ENCODE data around the gene FA2H. TPM values are rescaled to one million over a fixed set of nuclear protein-coding genes. Genes with fewer than 3 reads are reported as not detected.

The FA2H gene
- total and polyA plus RNA-seq, 2 of the 13 experiments (the other 11 are each of a cell fraction or from before 2014, with no cell fraction given), result 0.20 TPM; not detected in 1

GRCh38 chr16:74700116-74700437, 74.5 kb downstream of the FA2H start:
- ChIA-PET CTCF (ENCODE audit: low intra/inter-chr PET ratio, low total read pairs) (no interaction called here), POLR2A (interaction anchor here (1.3 to 3.5 kb wide), 6 partner anchors 9 to 285 kb away, joined by 3 to 22 read pairs (median 4); partner anchors contain the start of genes RFWD3 and WDR59)
- WGBS (ENCODE audit: low lambda C conversion rate), result 3% methylated on average over 13 of the region's 16 CpGs
- Histone ChIP-seq H3K4me3 (replicated peaks in 1 of 3; ENCODE audit: insufficient read depth in 1 of 3, low read depth in 2 of 3, low read length in 3 of 3) (peak overlapping the region; percentile 78 to 86 (median 86)), H3K4me2 (ENCODE audit: low read depth, low read length) (peak overlapping the region; percentile 83), H3K27me3 (ENCODE audit: control insufficient read depth in 1 of 2, insufficient read depth in 2 of 2, low read length in 2 of 2) (peaks cover 0 to 1% of the 10 kb centered on the region in 2 experiments; a peak in 1 of 5 replicates), H3K27ac (ENCODE audit: extremely low read length, insufficient read depth, low read length) (peak overlapping the region; percentile 53), H2AFZ (ENCODE audit: low read length) (peak overlapping the region; percentile 97), H3K4me1 (ENCODE audit: insufficient read depth, low read length) (peaks cover 37% of the 10 kb centered on the region), H3K36me3 (replicated peaks in 1 of 2; ENCODE audit: control insufficient read depth in 1 of 2, insufficient read depth in 2 of 2, low read length in 2 of 2) (peaks cover 0 to 3% of the 10 kb centered on the region in 2 experiments; a peak in 2 of 5 replicates), H3K79me2 (ENCODE audit: insufficient read depth, low read length) (no peaks in the 10 kb centered on the region), H4K20me1 (ENCODE audit: insufficient read depth, low read length) (no peaks in the 10 kb centered on the region), H3K9me3 (ENCODE audit: low read length) (no peaks in the 10 kb centered on the region), H3K9ac (ENCODE audit: insufficient read depth, low read depth, low read length) (peak overlapping the region; percentile 74)
- intact Hi-C loops (cut with micrococcal nuclease; ENCODE audit: unreplicated experiment) (loop anchor here (5.0 kb wide), 1 partner anchor 762 kb away; the partner anchor contains the start of gene TMEM170A), in situ Hi-C loops (cut with HindIII; ENCODE audit: extremely low pct_ligation_motif_present, low pct_unique_long_range_greater_than_20kb) (loop anchor here (10.0 kb wide), 1 partner anchor 115 kb away; no protein-coding TSS in a partner anchor)
- peak; percentile 32 for ATAC-seq
- DNase-seq (ENCODE audit: low spot score), result no peak
- BruUV-seq (replicated peaks), result no TSS peak
- no peak for FAIRE-seq
- TF ChIP-seq ZNF121 (CRISPR knock-in tag; IDR thresholded peaks at IDR 0.05) (no peak), HDAC1 (CRISPR knock-in tag; IDR thresholded peaks at IDR 0.05) (no peak), CBFB (CRISPR knock-in tag; IDR thresholded peaks at IDR 0.05) (peak; percentile 1; the same call in 1 of the 2 replicates), ZNF468 (CRISPR knock-in tag; IDR thresholded peaks at IDR 0.05) (0 out of 2 replicates have a peak, but pooled peaks have one; percentile 87), AKAP8 (CRISPR knock-in tag; IDR thresholded peaks at IDR 0.05) (0 out of 2 replicates have a peak, but pooled peaks have one; percentile 55), POLR2G (IDR thresholded peaks at IDR 0.05; ENCODE audit: low read depth, low read length) (no peak)
- TF ChIP-seq, protein P1, sequence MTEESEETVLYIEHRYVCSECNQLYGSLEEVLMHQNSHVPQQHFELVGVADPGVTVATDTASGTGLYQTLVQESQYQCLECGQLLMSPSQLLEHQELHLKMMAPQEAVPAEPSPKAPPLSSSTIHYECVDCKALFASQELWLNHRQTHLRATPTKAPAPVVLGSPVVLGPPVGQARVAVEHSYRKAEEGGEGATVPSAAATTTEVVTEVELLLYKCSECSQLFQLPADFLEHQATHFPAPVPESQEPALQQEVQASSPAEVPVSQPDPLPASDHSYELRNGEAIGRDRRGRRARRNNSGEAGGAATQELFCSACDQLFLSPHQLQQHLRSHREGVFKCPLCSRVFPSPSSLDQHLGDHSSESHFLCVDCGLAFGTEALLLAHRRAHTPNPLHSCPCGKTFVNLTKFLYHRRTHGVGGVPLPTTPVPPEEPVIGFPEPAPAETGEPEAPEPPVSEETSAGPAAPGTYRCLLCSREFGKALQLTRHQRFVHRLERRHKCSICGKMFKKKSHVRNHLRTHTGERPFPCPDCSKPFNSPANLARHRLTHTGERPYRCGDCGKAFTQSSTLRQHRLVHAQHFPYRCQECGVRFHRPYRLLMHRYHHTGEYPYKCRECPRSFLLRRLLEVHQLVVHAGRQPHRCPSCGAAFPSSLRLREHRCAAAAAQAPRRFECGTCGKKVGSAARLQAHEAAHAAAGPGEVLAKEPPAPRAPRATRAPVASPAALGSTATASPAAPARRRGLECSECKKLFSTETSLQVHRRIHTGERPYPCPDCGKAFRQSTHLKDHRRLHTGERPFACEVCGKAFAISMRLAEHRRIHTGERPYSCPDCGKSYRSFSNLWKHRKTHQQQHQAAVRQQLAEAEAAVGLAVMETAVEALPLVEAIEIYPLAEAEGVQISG (CRISPR knock-in tag; IDR thresholded peaks at IDR 0.05), result no peak
- TF ChIP-seq, protein P2, sequence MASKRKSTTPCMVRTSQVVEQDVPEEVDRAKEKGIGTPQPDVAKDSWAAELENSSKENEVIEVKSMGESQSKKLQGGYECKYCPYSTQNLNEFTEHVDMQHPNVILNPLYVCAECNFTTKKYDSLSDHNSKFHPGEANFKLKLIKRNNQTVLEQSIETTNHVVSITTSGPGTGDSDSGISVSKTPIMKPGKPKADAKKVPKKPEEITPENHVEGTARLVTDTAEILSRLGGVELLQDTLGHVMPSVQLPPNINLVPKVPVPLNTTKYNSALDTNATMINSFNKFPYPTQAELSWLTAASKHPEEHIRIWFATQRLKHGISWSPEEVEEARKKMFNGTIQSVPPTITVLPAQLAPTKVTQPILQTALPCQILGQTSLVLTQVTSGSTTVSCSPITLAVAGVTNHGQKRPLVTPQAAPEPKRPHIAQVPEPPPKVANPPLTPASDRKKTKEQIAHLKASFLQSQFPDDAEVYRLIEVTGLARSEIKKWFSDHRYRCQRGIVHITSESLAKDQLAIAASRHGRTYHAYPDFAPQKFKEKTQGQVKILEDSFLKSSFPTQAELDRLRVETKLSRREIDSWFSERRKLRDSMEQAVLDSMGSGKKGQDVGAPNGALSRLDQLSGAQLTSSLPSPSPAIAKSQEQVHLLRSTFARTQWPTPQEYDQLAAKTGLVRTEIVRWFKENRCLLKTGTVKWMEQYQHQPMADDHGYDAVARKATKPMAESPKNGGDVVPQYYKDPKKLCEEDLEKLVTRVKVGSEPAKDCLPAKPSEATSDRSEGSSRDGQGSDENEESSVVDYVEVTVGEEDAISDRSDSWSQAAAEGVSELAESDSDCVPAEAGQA (IDR thresholded peaks at IDR 0.05; ENCODE audit: low read depth), result no peak
- TF ChIP-seq, protein P2 (CRISPR knock-in tag; IDR thresholded peaks at IDR 0.05; ENCODE audit: borderline replicate concordance), result no peak
- TF ChIP-seq, protein P3, sequence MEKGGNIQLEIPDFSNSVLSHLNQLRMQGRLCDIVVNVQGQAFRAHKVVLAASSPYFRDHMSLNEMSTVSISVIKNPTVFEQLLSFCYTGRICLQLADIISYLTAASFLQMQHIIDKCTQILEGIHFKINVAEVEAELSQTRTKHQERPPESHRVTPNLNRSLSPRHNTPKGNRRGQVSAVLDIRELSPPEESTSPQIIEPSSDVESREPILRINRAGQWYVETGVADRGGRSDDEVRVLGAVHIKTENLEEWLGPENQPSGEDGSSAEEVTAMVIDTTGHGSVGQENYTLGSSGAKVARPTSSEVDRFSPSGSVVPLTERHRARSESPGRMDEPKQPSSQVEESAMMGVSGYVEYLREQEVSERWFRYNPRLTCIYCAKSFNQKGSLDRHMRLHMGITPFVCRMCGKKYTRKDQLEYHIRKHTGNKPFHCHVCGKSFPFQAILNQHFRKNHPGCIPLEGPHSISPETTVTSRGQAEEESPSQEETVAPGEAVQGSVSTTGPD (CRISPR knock-in tag; IDR thresholded peaks at IDR 0.05), result no peak
- TF ChIP-seq, protein P4, sequence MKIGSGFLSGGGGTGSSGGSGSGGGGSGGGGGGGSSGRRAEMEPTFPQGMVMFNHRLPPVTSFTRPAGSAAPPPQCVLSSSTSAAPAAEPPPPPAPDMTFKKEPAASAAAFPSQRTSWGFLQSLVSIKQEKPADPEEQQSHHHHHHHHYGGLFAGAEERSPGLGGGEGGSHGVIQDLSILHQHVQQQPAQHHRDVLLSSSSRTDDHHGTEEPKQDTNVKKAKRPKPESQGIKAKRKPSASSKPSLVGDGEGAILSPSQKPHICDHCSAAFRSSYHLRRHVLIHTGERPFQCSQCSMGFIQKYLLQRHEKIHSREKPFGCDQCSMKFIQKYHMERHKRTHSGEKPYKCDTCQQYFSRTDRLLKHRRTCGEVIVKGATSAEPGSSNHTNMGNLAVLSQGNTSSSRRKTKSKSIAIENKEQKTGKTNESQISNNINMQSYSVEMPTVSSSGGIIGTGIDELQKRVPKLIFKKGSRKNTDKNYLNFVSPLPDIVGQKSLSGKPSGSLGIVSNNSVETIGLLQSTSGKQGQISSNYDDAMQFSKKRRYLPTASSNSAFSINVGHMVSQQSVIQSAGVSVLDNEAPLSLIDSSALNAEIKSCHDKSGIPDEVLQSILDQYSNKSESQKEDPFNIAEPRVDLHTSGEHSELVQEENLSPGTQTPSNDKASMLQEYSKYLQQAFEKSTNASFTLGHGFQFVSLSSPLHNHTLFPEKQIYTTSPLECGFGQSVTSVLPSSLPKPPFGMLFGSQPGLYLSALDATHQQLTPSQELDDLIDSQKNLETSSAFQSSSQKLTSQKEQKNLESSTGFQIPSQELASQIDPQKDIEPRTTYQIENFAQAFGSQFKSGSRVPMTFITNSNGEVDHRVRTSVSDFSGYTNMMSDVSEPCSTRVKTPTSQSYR (CRISPR knock-in tag; IDR thresholded peaks at IDR 0.05; ENCODE audit: borderline replicate concordance), result no peak
